ENCODE measurements around the gene PLOD2. TPM values are rescaled to one million over a fixed set of nuclear protein-coding genes. Genes with fewer than 3 reads are reported as not detected.

The PLOD2 gene
- total and polyA plus RNA-seq, 2 donors (not counting 1 experiment from before 2014, with no cell fraction given) = not detected

DNA sequence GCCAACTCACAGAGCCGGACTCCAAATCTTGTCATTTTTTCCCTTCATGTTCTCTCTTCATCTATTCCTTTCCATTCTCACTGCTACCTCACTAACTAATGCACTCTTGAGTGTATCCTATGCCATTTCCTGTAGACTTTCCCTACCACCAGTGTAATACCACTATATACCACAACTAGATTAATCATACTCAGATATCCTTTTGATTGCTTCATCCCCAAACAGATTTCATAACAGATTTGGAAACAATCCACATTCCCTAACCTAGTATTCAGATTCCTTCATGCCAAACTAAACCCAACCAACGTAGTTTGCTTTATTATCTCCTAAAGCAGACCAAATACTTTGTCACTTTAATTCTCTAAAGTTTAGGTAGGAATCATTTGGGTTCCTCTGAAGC is 2.6 kb upstream of the PLOD2 start:
- whole genome bisulfite sequencing (ENCODE audit: insufficient coverage) = 100% methylated on average over 1 of the region's 2 CpGs
- Histone ChIP-seq H3K9ac (ENCODE audit: low read length) (no peak overlapping the region), H3K27ac (ENCODE audit: low read length in 2 of 2) (no peak overlapping the region), H3K4me2 (replicated peaks; ENCODE audit: low read depth, low read length, poor library complexity, severe bottlenecking) (no peak overlapping the region), H3K27me3 (replicated peaks in 1 of 4; ENCODE audit: control extremely low read depth in 1 of 4, control insufficient read depth in 3 of 4, insufficient read depth in 4 of 4, low read length in 3 of 4) (peaks cover 0 to 28% (median 19%) of the 10 kb centered on the region in 4 experiments), H3K4me1 (ENCODE audit: control insufficient read depth in 2 of 2, insufficient read depth in 2 of 2, low read length in 2 of 2) (peaks cover 12 to 16% of the 10 kb centered on the region in 2 donors), H3K4me3 (ENCODE audit: control extremely low read depth in 1 of 5, extremely low read depth in 1 of 5, insufficient read depth in 1 of 5, low read depth in 2 of 5, low read length in 4 of 5) (no peak overlapping the region), H3K79me2 (ENCODE audit: control insufficient read depth, insufficient read depth, low read length) (no peaks in the 10 kb centered on the region), H2AFZ (ENCODE audit: insufficient read depth, low read depth, low read length, poor library complexity, severe bottlenecking) (no peak overlapping the region), H3K36me3 (replicated peaks in 1 of 2; ENCODE audit: control extremely low read depth in 1 of 2, control insufficient read depth in 1 of 2, extremely low read depth in 1 of 2, insufficient read depth in 2 of 2, low read length in 1 of 2) (no peaks in the 10 kb centered on the region), H4K20me1 (ENCODE audit: control insufficient read depth, insufficient read depth, low read length, poor library complexity, severe bottlenecking) (no peaks in the 10 kb centered on the region), H3K9me3 (ENCODE audit: control extremely low read depth in 1 of 3, control insufficient read depth in 2 of 3, insufficient read depth in 1 of 3, low read length in 2 of 3) (no peaks in the 10 kb centered on the region)
- ATAC-seq (ENCODE audit: low read depth) = no peak
- peaks cover 14% of the 10 kb centered on the region for H3K4me1 Mint-ChIP-seq
- ChIA-PET CTCF (no interaction called here), POLR2A (no interaction called here)
- TF ChIP-seq, protein P1, sequence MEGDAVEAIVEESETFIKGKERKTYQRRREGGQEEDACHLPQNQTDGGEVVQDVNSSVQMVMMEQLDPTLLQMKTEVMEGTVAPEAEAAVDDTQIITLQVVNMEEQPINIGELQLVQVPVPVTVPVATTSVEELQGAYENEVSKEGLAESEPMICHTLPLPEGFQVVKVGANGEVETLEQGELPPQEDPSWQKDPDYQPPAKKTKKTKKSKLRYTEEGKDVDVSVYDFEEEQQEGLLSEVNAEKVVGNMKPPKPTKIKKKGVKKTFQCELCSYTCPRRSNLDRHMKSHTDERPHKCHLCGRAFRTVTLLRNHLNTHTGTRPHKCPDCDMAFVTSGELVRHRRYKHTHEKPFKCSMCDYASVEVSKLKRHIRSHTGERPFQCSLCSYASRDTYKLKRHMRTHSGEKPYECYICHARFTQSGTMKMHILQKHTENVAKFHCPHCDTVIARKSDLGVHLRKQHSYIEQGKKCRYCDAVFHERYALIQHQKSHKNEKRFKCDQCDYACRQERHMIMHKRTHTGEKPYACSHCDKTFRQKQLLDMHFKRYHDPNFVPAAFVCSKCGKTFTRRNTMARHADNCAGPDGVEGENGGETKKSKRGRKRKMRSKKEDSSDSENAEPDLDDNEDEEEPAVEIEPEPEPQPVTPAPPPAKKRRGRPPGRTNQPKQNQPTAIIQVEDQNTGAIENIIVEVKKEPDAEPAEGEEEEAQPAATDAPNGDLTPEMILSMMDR (IDR thresholded peaks at IDR 0.05) = no peak
- no peaks in the 10 kb centered on the region for H3K9me3 Mint-ChIP-seq (ENCODE audit: insufficient read depth)
- H3K4me3 Mint-ChIP-seq = no peak overlapping the region
- H3K27me3 Mint-ChIP-seq = peaks cover 36% of the 10 kb centered on the region
- no peak for DNase-seq
- intact Hi-C loops (cut with micrococcal nuclease) = no loop called here
- no peak overlapping the region for H3K27ac Mint-ChIP-seq

DNA sequence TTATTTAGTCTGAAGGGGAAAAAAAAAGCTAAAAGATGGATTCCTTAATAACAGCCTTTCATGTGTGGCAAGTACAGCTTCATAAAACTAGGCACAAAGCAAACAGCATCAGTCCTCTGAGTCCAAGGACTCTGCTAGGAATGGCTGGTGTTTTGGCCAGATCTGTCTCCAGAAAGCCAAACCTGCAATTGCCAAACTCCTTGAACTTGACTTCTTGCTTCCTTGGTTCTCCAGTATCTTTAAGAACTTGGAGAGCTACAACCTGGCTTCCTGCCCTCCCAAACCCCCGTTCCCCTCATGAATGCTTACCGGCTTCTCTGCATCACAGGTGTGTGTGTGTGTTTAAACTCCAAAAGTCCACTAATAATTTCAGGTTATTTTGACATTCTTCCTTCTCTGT is 1.6 kb upstream of the PLOD2 start:
- Histone ChIP-seq H3K27me3 (replicated peaks in 1 of 4; ENCODE audit: control extremely low read depth in 1 of 4, control insufficient read depth in 3 of 4, insufficient read depth in 4 of 4, low read length in 3 of 4) (peaks cover 0 to 29% (median 19%) of the 10 kb centered on the region in 4 experiments), H3K4me3 (ENCODE audit: control extremely low read depth in 1 of 5, extremely low read depth in 1 of 5, insufficient read depth in 1 of 5, low read depth in 2 of 5, low read length in 4 of 5) (no peak overlapping the region), H3K4me1 (ENCODE audit: control insufficient read depth in 2 of 2, insufficient read depth in 2 of 2, low read length in 2 of 2) (peaks cover 12 to 16% of the 10 kb centered on the region in 2 donors), H3K36me3 (replicated peaks in 1 of 2; ENCODE audit: control extremely low read depth in 1 of 2, control insufficient read depth in 1 of 2, extremely low read depth in 1 of 2, insufficient read depth in 2 of 2, low read length in 1 of 2) (no peaks in the 10 kb centered on the region), H3K27ac (ENCODE audit: low read length in 2 of 2) (no peak overlapping the region), H3K79me2 (ENCODE audit: control insufficient read depth, insufficient read depth, low read length) (no peaks in the 10 kb centered on the region), H3K9me3 (ENCODE audit: control extremely low read depth in 1 of 3, control insufficient read depth in 2 of 3, insufficient read depth in 1 of 3, low read length in 2 of 3) (no peaks in the 10 kb centered on the region), H3K4me2 (replicated peaks; ENCODE audit: low read depth, low read length, poor library complexity, severe bottlenecking) (no peak overlapping the region), H2AFZ (ENCODE audit: insufficient read depth, low read depth, low read length, poor library complexity, severe bottlenecking) (no peak overlapping the region), H4K20me1 (ENCODE audit: control insufficient read depth, insufficient read depth, low read length, poor library complexity, severe bottlenecking) (no peaks in the 10 kb centered on the region), H3K9ac (ENCODE audit: low read length) (no peak overlapping the region)
- intact Hi-C loops (cut with micrococcal nuclease) = no loop called here
- Mint-ChIP-seq H3K9me3 (ENCODE audit: insufficient read depth) (no peaks in the 10 kb centered on the region), H3K4me1 (peaks cover 14% of the 10 kb centered on the region), H3K27ac (no peak overlapping the region), H3K4me3 (no peak overlapping the region), H3K27me3 (peaks cover 37% of the 10 kb centered on the region)
- ChIA-PET POLR2A (no interaction called here), CTCF (interaction anchor here (1.2 kb wide), 1 partner anchor 28 kb away, joined by 4 read pairs; no protein-coding TSS in a partner anchor)
- ATAC-seq (ENCODE audit: low read depth) (no peak), DNase-seq (no peak)
- no CpG with 5 or more reads among the region's 2 CpGs for WGBS (ENCODE audit: insufficient coverage)
- TF ChIP-seq, protein P1 (IDR thresholded peaks at IDR 0.05) = no peak
- no peak for TF ChIP-seq EZH2 (IDR thresholded peaks at IDR 0.05; ENCODE audit: borderline replicate concordance, insufficient read depth, low read depth, low read length, poor library complexity, severe bottlenecking)
